Measurements from ENCODE around the gene SKAP2. TPM values are rescaled to one million over a fixed set of nuclear protein-coding genes. Genes with fewer than 3 reads are reported as not detected.

Gene SKAP2
- total RNA-seq, 1 experiment from 2014 or later, result 9.6 TPM

- no peak for ATAC-seq
- BruUV-seq (replicated peaks), result no TSS peak
- H3K9ac ChIP-seq (ENCODE audit: low read length), result no peak overlapping the region
- H3F3A ChIP-seq (ENCODE audit: low read length, unreplicated experiment), result no peaks in the 10 kb centered on the region
- H3K36me3 ChIP-seq (ENCODE audit: low read depth, low read length), result no peaks in the 10 kb centered on the region
- H4K20me1 ChIP-seq (ENCODE audit: low read length), result no peaks in the 10 kb centered on the region
- H3K27me3 ChIP-seq (ENCODE audit: low read length), result no peaks in the 10 kb centered on the region
- H3K9me3 ChIP-seq (ENCODE audit: low read length), result no peaks in the 10 kb centered on the region
- no peak overlapping the region for H3K4me2 ChIP-seq (ENCODE audit: low read length)
- ChIA-PET POLR2A (ENCODE audit: unreplicated experiment) (no interaction called here), CTCF (no interaction called here)
- no peak for DNase-seq
- no peak overlapping the region for H2AFZ ChIP-seq (ENCODE audit: low read length)
- H3K9me2 ChIP-seq (replicated peaks; ENCODE audit: low read length), result no peaks in the 10 kb centered on the region
- TF ChIP-seq EZH2 (IDR thresholded peaks at IDR 0.05; ENCODE audit: low read length, unreplicated experiment), result no peak
- TF ChIP-seq EZH2phosphoT487 (IDR thresholded peaks at IDR 0.05; ENCODE audit: borderline replicate concordance, low read length), result no peak
- TF ChIP-seq CTCF (conservative IDR thresholded peaks at IDR 0.05; ENCODE audit: low read depth, low read length), result no peak
- intact Hi-C loops (cut with micrococcal nuclease), result loop anchor here (1.0 to 2.0 kb wide), 2 partner anchors 159 to 169 kb away; no protein-coding TSS in a partner anchor
- peaks cover 15% of the 10 kb centered on the region; the same call in 1 of the 2 replicates for H3K4me1 ChIP-seq (ENCODE audit: insufficient read depth, low read length)
- no peak overlapping the region for H3K27ac ChIP-seq (ENCODE audit: low read length)
- no peak overlapping the region for H3K4me3 ChIP-seq (ENCODE audit: low read length)
- H3K79me2 ChIP-seq (ENCODE audit: low read length), result no peaks in the 10 kb centered on the region
Observed at GRCh38 chr7:26685606-26686005, 178.8 kb downstream of the SKAP2 start.

GRCh38 chr7:26684447-26684846 lies 179.9 kb downstream of the SKAP2 start:
- TF ChIP-seq EZH2phosphoT487 (IDR thresholded peaks at IDR 0.05; ENCODE audit: borderline replicate concordance, low read length) (no peak), CTCF (conservative IDR thresholded peaks at IDR 0.05; ENCODE audit: low read depth, low read length) (no peak), EZH2 (IDR thresholded peaks at IDR 0.05; ENCODE audit: low read length, unreplicated experiment) (no peak)
- intact Hi-C loops (cut with micrococcal nuclease), result no loop called here
- Histone ChIP-seq H3K9ac (ENCODE audit: low read length) (no peak overlapping the region), H3K4me2 (ENCODE audit: low read length) (no peak overlapping the region), H3K9me2 (replicated peaks; ENCODE audit: low read length) (no peaks in the 10 kb centered on the region), H3F3A (ENCODE audit: low read length, unreplicated experiment) (no peaks in the 10 kb centered on the region), H3K4me1 (ENCODE audit: insufficient read depth, low read length) (peaks cover 10% of the 10 kb centered on the region; the same call in 1 of the 2 replicates), H3K36me3 (ENCODE audit: low read depth, low read length) (no peaks in the 10 kb centered on the region), H3K9me3 (ENCODE audit: low read length) (no peaks in the 10 kb centered on the region), H3K4me3 (ENCODE audit: low read length) (no peak overlapping the region), H3K27me3 (ENCODE audit: low read length) (no peaks in the 10 kb centered on the region), H3K27ac (ENCODE audit: low read length) (no peak overlapping the region), H2AFZ (ENCODE audit: low read length) (no peak overlapping the region), H3K79me2 (ENCODE audit: low read length) (no peaks in the 10 kb centered on the region), H4K20me1 (ENCODE audit: low read length) (no peaks in the 10 kb centered on the region)
- BruUV-seq (replicated peaks), result no TSS peak
- POLR2A ChIA-PET (ENCODE audit: unreplicated experiment), result no interaction called here
- DNase-seq (no peak), ATAC-seq (no peak)
- CTCF ChIA-PET, result no interaction called here

- DNase-seq, result no peak
- H3K4me3 ChIP-seq (ENCODE audit: low read length), result no peak overlapping the region
- BruUV-seq (replicated peaks), result no TSS peak
- ATAC-seq, result no peak
- H3K9me2 ChIP-seq (replicated peaks; ENCODE audit: low read length), result no peaks in the 10 kb centered on the region
- ChIA-PET POLR2A (ENCODE audit: unreplicated experiment) (interaction anchor here (0.6 kb wide), 1 partner anchor 230 kb away, joined by 3 read pairs; no protein-coding TSS in a partner anchor), CTCF (interaction anchor here (0.5 to 2.7 kb wide), 4 partner anchors 14 to 314 kb away, joined by 3 to 9 read pairs (median 4); no protein-coding TSS in a partner anchor)
- H3K4me1 ChIP-seq (ENCODE audit: insufficient read depth, low read length), result peaks cover 6% of the 10 kb centered on the region; the same call in 1 of the 2 replicates
- H3F3A ChIP-seq (ENCODE audit: low read length, unreplicated experiment), result no peaks in the 10 kb centered on the region
- H3K4me2 ChIP-seq (ENCODE audit: low read length), result no peak overlapping the region
- H3K79me2 ChIP-seq (ENCODE audit: low read length), result no peaks in the 10 kb centered on the region
- H2AFZ ChIP-seq (ENCODE audit: low read length), result no peak overlapping the region
- H3K9ac ChIP-seq (ENCODE audit: low read length), result no peak overlapping the region
- H3K27ac ChIP-seq (ENCODE audit: low read length), result no peak overlapping the region
- TF ChIP-seq EZH2 (IDR thresholded peaks at IDR 0.05; ENCODE audit: low read length, unreplicated experiment) (no peak), EZH2phosphoT487 (IDR thresholded peaks at IDR 0.05; ENCODE audit: borderline replicate concordance, low read length) (no peak)
- no peaks in the 10 kb centered on the region for H4K20me1 ChIP-seq (ENCODE audit: low read length)
- intact Hi-C loops (cut with micrococcal nuclease), result no loop called here
- no peaks in the 10 kb centered on the region for H3K9me3 ChIP-seq (ENCODE audit: low read length)
- no peaks in the 10 kb centered on the region for H3K36me3 ChIP-seq (ENCODE audit: low read depth, low read length)
- no peaks in the 10 kb centered on the region for H3K27me3 ChIP-seq (ENCODE audit: low read length)
Observed at GRCh38 chr7:26683277-26683676, 181.1 kb downstream of the SKAP2 start.
